GM23248 (cell line): Measurements from ENCODE around the gene TWNK.

ENCODE experiments used
- EZH2 ChIP-seq: fragments of 200-600 bp; sonication (generic); IDR thresholded peaks from 2 replicates; pipeline ENCODE4 v1.6.1; 2018; ENCODE audit warnings: antibody characterized with exemption, mild to moderate bottlenecking; ENCODE audit not compliant: insufficient read depth, poor library complexity, severe bottlenecking
- EZH2phosphoT487 ChIP-seq: fragments of 200-600 bp; sonication (generic); IDR thresholded peaks from 2 replicates; pipeline ENCODE4 v1.6.1; 2018; ENCODE audit warnings: antibody characterized with exemption, moderate library complexity, mild to moderate bottlenecking, low read depth; ENCODE audit not compliant: insufficient read depth

- no peak for TF ChIP-seq EZH2
- no peak for TF ChIP-seq EZH2phosphoT487
Observed at GRCh38 chr10:101041252-101041761, 54.0 kb downstream of the TWNK start.
